ENCODE measurements around the gene ERC2. TPM values are rescaled to one million over a fixed set of nuclear protein-coding genes. Genes with fewer than 3 reads are reported as not detected.

The ERC2 gene
- total RNA-seq, 3 donors from 2014 or later (not counting 1 experiment from before 2014, with no cell fraction given) = not detected

- Histone ChIP-seq H3K27ac (ENCODE audit: low read length) (no peak overlapping the region), H3K4me3 (ENCODE audit: low read length) (no peak overlapping the region), H3K9me3 (ENCODE audit: control insufficient read depth, insufficient read depth, low read length) (no peaks in the 10 kb centered on the region), H3K36me3 (ENCODE audit: control insufficient read depth, insufficient read depth, low read length) (no peaks in the 10 kb centered on the region), H3K4me1 (ENCODE audit: control insufficient read depth, insufficient read depth, low read length) (no peaks in the 10 kb centered on the region), H3K27me3 (ENCODE audit: control insufficient read depth, insufficient read depth, low read length) (no peaks in the 10 kb centered on the region)
- Mint-ChIP-seq H3K4me1 (no peaks in the 10 kb centered on the region), H3K27ac (no peak overlapping the region), H3K4me3 (no peak overlapping the region), H3K9me3 (peaks cover 5 to 6% of the 10 kb centered on the region in 2 donors), H3K36me3 (no peaks in the 10 kb centered on the region), H3K27me3 (ENCODE audit: low read depth in 2 of 2) (peaks cover 0 to 3% of the 10 kb centered on the region in 2 donors)
- WGBS (ENCODE audit: insufficient coverage) = 85% methylated on average over 4 of the region's 4 CpGs
- intact Hi-C loops (cut with micrococcal nuclease) = no loop called here
- DNase-seq (no peak), ATAC-seq (no peak)
- no peak for TF ChIP-seq CTCF (IDR thresholded peaks at IDR 0.05)
Measured at GRCh38 chr3:55929154-55929869, 539.0 kb downstream of the ERC2 start.

GRCh38 chr3:55923626-55924025, 544.6 kb downstream of the ERC2 start:
- Mint-ChIP-seq H3K27ac (no peak overlapping the region), H3K27me3 (ENCODE audit: low read depth in 2 of 2) (peaks cover 0 to 3% of the 10 kb centered on the region in 2 donors), H3K4me3 (no peak overlapping the region), H3K36me3 (no peaks in the 10 kb centered on the region), H3K9me3 (peaks cover 2 to 10% of the 10 kb centered on the region in 2 donors), H3K4me1 (no peaks in the 10 kb centered on the region)
- Histone ChIP-seq H3K36me3 (ENCODE audit: control insufficient read depth, insufficient read depth, low read length) (no peaks in the 10 kb centered on the region), H3K4me3 (ENCODE audit: low read length) (no peak overlapping the region), H3K27me3 (ENCODE audit: control insufficient read depth, insufficient read depth, low read length) (no peaks in the 10 kb centered on the region), H3K9me3 (ENCODE audit: control insufficient read depth, insufficient read depth, low read length) (no peaks in the 10 kb centered on the region), H3K27ac (ENCODE audit: low read length) (no peak overlapping the region), H3K4me1 (ENCODE audit: control insufficient read depth, insufficient read depth, low read length) (no peaks in the 10 kb centered on the region)
- WGBS (ENCODE audit: insufficient coverage) = 93% methylated on average over 1 of the region's 1 CpG
- intact Hi-C loops (cut with micrococcal nuclease) = no loop called here
- TF ChIP-seq CTCF (IDR thresholded peaks at IDR 0.05) = no peak
- ATAC-seq (no peak), DNase-seq (no peak)

DNA sequence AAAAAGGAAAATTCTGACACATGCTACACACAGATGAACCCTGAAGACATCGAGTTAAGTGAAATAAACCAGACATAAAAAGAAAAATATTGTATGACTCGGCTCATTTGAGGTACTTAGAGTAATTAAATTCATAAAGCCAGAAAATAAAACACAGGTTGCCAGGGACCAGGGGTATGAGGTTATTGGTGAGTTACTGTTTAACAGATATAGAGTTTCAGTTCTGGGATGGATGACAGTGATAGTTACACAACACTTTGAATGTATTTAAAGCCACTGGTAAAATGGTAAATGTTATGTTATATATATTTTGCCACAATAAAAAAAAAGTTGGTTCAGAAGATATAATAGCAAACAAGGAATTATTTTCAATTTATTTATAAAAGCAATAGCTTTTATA, 545.1 kb downstream of the ERC2 start:
- Histone ChIP-seq H3K4me3 (ENCODE audit: low read length) (no peak overlapping the region), H3K36me3 (ENCODE audit: control insufficient read depth, insufficient read depth, low read length) (no peaks in the 10 kb centered on the region), H3K27ac (ENCODE audit: low read length) (no peak overlapping the region), H3K27me3 (ENCODE audit: control insufficient read depth, insufficient read depth, low read length) (no peaks in the 10 kb centered on the region), H3K4me1 (ENCODE audit: control insufficient read depth, insufficient read depth, low read length) (no peaks in the 10 kb centered on the region), H3K9me3 (ENCODE audit: control insufficient read depth, insufficient read depth, low read length) (no peaks in the 10 kb centered on the region)
- TF ChIP-seq CTCF (IDR thresholded peaks at IDR 0.05) = no peak
- H3K9me3 Mint-ChIP-seq = peaks cover 2 to 9% of the 10 kb centered on the region in 2 donors
- intact Hi-C loops (cut with micrococcal nuclease) = no loop called here
- 83% methylated on average over 1 of the region's 2 CpGs for WGBS (ENCODE audit: insufficient coverage)
- no peaks in the 10 kb centered on the region for H3K36me3 Mint-ChIP-seq
- peaks cover 0 to 3% of the 10 kb centered on the region in 2 donors for H3K27me3 Mint-ChIP-seq (ENCODE audit: low read depth in 2 of 2)
- ATAC-seq = no peak
- H3K27ac Mint-ChIP-seq = no peak overlapping the region
- no peak for DNase-seq
- H3K4me1 Mint-ChIP-seq = no peaks in the 10 kb centered on the region
- no peak overlapping the region for H3K4me3 Mint-ChIP-seq

DNA sequence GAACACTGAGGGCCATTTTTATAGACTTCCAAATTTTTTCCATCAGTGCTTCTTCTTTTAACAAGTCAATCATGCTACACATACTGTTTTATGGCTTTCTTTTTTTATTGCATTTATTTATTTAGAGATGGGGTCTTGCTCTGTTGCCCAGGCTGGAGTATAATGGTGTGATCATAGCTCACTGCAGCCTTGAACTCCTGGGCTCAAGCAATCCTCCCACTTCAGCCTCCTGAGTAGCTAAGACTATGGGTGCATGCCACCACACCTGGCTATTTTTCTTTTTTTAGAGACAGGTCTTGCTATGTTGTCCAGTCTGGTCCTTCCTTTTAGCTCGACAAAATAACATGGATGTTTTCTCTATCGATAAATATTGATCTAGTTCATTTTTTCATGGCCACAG, 555.4 kb downstream of the ERC2 start:
- H3K4me1 ChIP-seq (ENCODE audit: control insufficient read depth, insufficient read depth, low read length) = no peaks in the 10 kb centered on the region
- H3K27ac Mint-ChIP-seq = no peak overlapping the region
- H3K27ac ChIP-seq (ENCODE audit: low read length) = no peak overlapping the region
- ATAC-seq (no peak), DNase-seq (no peak)
- peaks cover 2 to 6% of the 10 kb centered on the region in 2 donors for H3K9me3 Mint-ChIP-seq
- H3K9me3 ChIP-seq (ENCODE audit: control insufficient read depth, insufficient read depth, low read length) = no peaks in the 10 kb centered on the region
- H3K36me3 ChIP-seq (ENCODE audit: control insufficient read depth, insufficient read depth, low read length) = no peaks in the 10 kb centered on the region
- no peaks in the 10 kb centered on the region for H3K27me3 Mint-ChIP-seq (ENCODE audit: low read depth in 2 of 2)
- no peak overlapping the region for H3K4me3 ChIP-seq (ENCODE audit: low read length)
- intact Hi-C loops (cut with micrococcal nuclease) = no loop called here
- no peak overlapping the region for H3K4me3 Mint-ChIP-seq
- WGBS (ENCODE audit: insufficient coverage) = 78% methylated on average over 1 of the region's 2 CpGs
- no peak for TF ChIP-seq CTCF (IDR thresholded peaks at IDR 0.05)
- H3K27me3 ChIP-seq (ENCODE audit: control insufficient read depth, insufficient read depth, low read length) = no peaks in the 10 kb centered on the region
- H3K36me3 Mint-ChIP-seq = no peaks in the 10 kb centered on the region
- H3K4me1 Mint-ChIP-seq = no peaks in the 10 kb centered on the region

Measured in natural killer cell (primary cell).